Activated CD4-positive, alpha-beta T cell treated with anti-CD3 and anti-CD28 coated beads, Interleukin-2, amount 10 ng/mL, durations not matched to agents 24 days and 14 days (primary cell): ENCODE measurements around the gene WDFY4. TPM values are rescaled to one million over a fixed set of nuclear protein-coding genes. Genes with fewer than 3 reads are reported as not detected.

ENCODE experiments used
- DNase-seq: peaks from one replicate; pipeline ENCODE4 v3.0.0; 2022
- H3K27ac Mint-ChIP-seq: one replicate; pipeline ENCODE4 v1.8.0; 2022; ENCODE audit warnings: mild to moderate bottlenecking, mixed read lengths
- H3K27me3 Mint-ChIP-seq: one replicate; pipeline ENCODE4 v1.8.0; 2022; ENCODE audit warnings: mixed read lengths
- H3K36me3 Mint-ChIP-seq: one replicate; pipeline ENCODE4 v1.8.0; 2022; ENCODE audit warnings: low read depth, mild to moderate bottlenecking, mixed read lengths
- H3K4me1 Mint-ChIP-seq: one replicate; pipeline ENCODE4 v1.8.0; 2021; ENCODE audit warnings: mixed read lengths
- H3K4me3 Mint-ChIP-seq: one replicate; pipeline ENCODE4 v1.8.0; 2022; ENCODE audit warnings: mild to moderate bottlenecking, moderate library complexity, mixed read lengths
- H3K9me3 Mint-ChIP-seq: one replicate; pipeline ENCODE4 v1.8.0; 2021; ENCODE audit warnings: mixed read lengths
- intact Hi-C: fragments of 100-400 bp; cut with micrococcal nuclease; formaldehyde crosslinking; loops from one replicate; pipeline ENCODE4 v1.15.1; 2023
- total RNA-seq: library from RNA; stranded (reverse); gene quantifications from 2 replicates; pipeline ENCODE4 v1.2.3, GENCODE V29; 2022

Gene WDFY4
- total RNA-seq, 1 donor from 2014 or later: 0.05 TPM

DNA sequence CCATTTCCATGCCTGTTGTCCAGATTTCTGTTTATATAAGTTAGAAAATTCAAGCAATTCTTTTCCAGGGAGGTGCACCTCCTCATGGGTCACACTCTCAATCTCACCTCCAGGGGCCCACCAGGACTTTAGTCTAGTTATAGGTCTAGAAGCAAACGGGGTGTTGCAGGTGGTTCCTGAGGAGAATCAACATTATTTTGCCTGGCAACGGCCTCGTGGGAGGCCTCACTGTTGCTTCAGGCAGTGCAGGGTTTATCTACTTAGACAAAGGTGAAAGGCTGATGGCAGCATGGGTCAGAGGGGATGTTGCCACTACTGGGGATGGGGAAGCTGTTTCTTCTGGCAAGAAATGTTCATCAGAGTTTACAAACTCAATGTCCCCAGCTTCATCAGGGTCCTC lies 311.7 kb downstream of the WDFY4 start:
- no peaks in the 10 kb centered on the region for H3K4me1 Mint-ChIP-seq
- no peak overlapping the region for H3K27ac Mint-ChIP-seq
- no peaks in the 10 kb centered on the region for H3K36me3 Mint-ChIP-seq
- no peaks in the 10 kb centered on the region for H3K9me3 Mint-ChIP-seq
- no peak overlapping the region for H3K4me3 Mint-ChIP-seq
- no peaks in the 10 kb centered on the region for H3K27me3 Mint-ChIP-seq
- no peak for DNase-seq
- intact Hi-C loops: no loop called here

GRCh38 chr10:48999346-48999745 lies 314.7 kb downstream of the WDFY4 start:
- H3K27ac Mint-ChIP-seq: no peak overlapping the region
- H3K27me3 Mint-ChIP-seq: no peaks in the 10 kb centered on the region
- no peak overlapping the region for H3K4me3 Mint-ChIP-seq
- intact Hi-C loops: no loop called here
- H3K36me3 Mint-ChIP-seq: no peaks in the 10 kb centered on the region
- no peak for DNase-seq
- H3K4me1 Mint-ChIP-seq: no peaks in the 10 kb centered on the region
- no peaks in the 10 kb centered on the region for H3K9me3 Mint-ChIP-seq

GRCh38 chr10:49000437-49001398 lies 316.0 kb downstream of the WDFY4 start:
- Mint-ChIP-seq H3K9me3 (no peaks in the 10 kb centered on the region), H3K27ac (no peak overlapping the region), H3K27me3 (no peaks in the 10 kb centered on the region), H3K4me3 (no peak overlapping the region), H3K4me1 (no peaks in the 10 kb centered on the region), H3K36me3 (no peaks in the 10 kb centered on the region)
- DNase-seq: no peak
- intact Hi-C loops: no loop called here

GRCh38 chr10:49001402-49001801 lies 316.7 kb downstream of the WDFY4 start:
- H3K4me3 Mint-ChIP-seq: no peak overlapping the region
- no peaks in the 10 kb centered on the region for H3K36me3 Mint-ChIP-seq
- H3K9me3 Mint-ChIP-seq: no peaks in the 10 kb centered on the region
- DNase-seq: no peak
- intact Hi-C loops: no loop called here
- no peaks in the 10 kb centered on the region for H3K4me1 Mint-ChIP-seq
- no peak overlapping the region for H3K27ac Mint-ChIP-seq
- H3K27me3 Mint-ChIP-seq: no peaks in the 10 kb centered on the region

GRCh38 chr10:49001870-49002672 lies 317.4 kb downstream of the WDFY4 start:
- Mint-ChIP-seq H3K4me1 (no peaks in the 10 kb centered on the region), H3K4me3 (no peak overlapping the region), H3K9me3 (no peaks in the 10 kb centered on the region), H3K27me3 (no peaks in the 10 kb centered on the region), H3K27ac (no peak overlapping the region), H3K36me3 (no peaks in the 10 kb centered on the region)
- no peak for DNase-seq
- intact Hi-C loops: no loop called here

DNA sequence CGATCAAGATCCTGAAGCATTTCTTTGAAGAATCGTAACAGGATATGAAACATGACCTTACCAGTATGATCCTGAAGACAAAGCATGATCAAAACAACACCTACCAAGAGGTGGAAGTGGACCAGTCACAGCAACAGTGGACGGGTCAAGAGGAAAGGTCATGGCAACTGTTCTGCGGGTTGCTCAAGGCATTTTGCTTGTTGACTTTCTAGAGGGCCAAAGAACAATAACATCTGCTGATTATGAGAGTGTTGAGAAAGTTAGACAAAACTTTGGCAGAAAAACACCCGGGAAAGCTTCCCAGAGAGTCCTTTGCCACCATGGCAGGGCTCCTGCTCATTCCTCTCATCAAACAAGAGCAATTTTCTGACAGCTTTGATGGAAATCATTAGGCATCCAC lies 320.6 kb downstream of the WDFY4 start:
- H3K27ac Mint-ChIP-seq: no peak overlapping the region
- no peak for DNase-seq
- no peak overlapping the region for H3K4me3 Mint-ChIP-seq
- no peaks in the 10 kb centered on the region for H3K9me3 Mint-ChIP-seq
- intact Hi-C loops: no loop called here
- H3K36me3 Mint-ChIP-seq: no peaks in the 10 kb centered on the region
- no peaks in the 10 kb centered on the region for H3K4me1 Mint-ChIP-seq
- H3K27me3 Mint-ChIP-seq: no peaks in the 10 kb centered on the region

GRCh38 chr10:49007129-49007528 lies 322.5 kb downstream of the WDFY4 start:
- intact Hi-C loops: no loop called here
- no peak for DNase-seq
- no peaks in the 10 kb centered on the region for H3K36me3 Mint-ChIP-seq
- no peaks in the 10 kb centered on the region for H3K27me3 Mint-ChIP-seq
- H3K4me1 Mint-ChIP-seq: no peaks in the 10 kb centered on the region
- no peak overlapping the region for H3K4me3 Mint-ChIP-seq
- H3K9me3 Mint-ChIP-seq: no peaks in the 10 kb centered on the region
- no peak overlapping the region for H3K27ac Mint-ChIP-seq

DNA sequence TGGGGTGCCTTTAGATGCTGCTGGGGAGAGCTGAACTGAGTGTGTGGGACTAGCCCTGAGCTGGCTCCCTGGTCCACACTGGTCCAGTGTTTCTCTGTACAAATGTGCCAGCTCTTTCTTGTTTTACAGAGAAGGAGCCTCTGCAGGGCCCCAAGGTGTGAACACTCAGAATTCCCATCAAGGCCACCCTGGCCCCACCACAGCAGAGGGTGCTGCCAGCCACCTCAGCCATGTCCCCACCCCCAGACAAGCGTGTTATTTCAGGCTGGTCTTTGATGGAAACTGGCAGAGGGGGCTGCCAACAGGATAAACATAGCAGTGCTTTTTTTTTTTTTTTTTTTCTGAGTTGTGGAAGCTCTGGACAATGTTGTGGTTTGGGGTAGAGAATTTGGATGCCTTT lies 323.4 kb downstream of the WDFY4 start:
- DNase-seq: no peak
- no peak overlapping the region for H3K27ac Mint-ChIP-seq
- H3K9me3 Mint-ChIP-seq: no peaks in the 10 kb centered on the region
- H3K4me3 Mint-ChIP-seq: no peak overlapping the region
- H3K36me3 Mint-ChIP-seq: no peaks in the 10 kb centered on the region
- no peaks in the 10 kb centered on the region for H3K27me3 Mint-ChIP-seq
- intact Hi-C loops: no loop called here
- H3K4me1 Mint-ChIP-seq: no peaks in the 10 kb centered on the region

DNA sequence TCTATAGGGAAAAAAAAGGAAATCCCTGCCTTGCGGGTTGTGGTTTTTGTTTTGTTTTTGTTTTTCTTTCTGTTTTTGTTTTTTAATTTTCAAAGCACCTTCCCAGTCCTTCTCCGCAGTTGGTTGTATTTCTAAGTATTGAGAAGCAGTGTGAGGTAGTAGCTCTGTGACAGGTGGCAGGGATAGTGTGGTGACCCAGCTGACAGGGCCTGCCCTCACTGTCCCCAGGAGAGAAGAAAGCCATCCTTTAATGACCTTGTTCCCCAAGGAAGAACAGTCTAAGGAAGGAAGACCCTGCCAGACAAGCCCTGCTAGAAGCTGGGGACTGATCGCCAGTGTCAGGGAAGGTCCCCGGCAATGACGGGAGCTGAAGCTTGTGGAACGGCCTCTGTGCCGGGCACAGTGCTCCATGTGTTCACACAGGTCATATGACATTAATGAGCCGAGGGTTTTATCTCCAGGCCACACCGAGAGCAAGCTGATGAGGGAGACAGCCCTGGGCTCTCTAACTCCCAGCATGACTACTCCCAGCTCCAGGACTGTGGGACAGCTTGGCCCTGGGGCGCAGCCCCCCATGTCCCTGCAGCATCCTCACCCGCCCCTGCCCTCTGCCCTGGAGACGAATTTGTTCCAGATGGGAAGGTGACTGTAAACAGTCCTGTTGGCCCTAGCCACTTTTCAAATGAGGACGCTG lies 324.0 kb downstream of the WDFY4 start:
- no peak for DNase-seq
- Mint-ChIP-seq H3K4me3 (no peak overlapping the region), H3K36me3 (no peaks in the 10 kb centered on the region), H3K27me3 (no peaks in the 10 kb centered on the region), H3K9me3 (no peaks in the 10 kb centered on the region), H3K27ac (peak overlapping the region; percentile 48), H3K4me1 (no peaks in the 10 kb centered on the region)
- intact Hi-C loops: no loop called here

DNA sequence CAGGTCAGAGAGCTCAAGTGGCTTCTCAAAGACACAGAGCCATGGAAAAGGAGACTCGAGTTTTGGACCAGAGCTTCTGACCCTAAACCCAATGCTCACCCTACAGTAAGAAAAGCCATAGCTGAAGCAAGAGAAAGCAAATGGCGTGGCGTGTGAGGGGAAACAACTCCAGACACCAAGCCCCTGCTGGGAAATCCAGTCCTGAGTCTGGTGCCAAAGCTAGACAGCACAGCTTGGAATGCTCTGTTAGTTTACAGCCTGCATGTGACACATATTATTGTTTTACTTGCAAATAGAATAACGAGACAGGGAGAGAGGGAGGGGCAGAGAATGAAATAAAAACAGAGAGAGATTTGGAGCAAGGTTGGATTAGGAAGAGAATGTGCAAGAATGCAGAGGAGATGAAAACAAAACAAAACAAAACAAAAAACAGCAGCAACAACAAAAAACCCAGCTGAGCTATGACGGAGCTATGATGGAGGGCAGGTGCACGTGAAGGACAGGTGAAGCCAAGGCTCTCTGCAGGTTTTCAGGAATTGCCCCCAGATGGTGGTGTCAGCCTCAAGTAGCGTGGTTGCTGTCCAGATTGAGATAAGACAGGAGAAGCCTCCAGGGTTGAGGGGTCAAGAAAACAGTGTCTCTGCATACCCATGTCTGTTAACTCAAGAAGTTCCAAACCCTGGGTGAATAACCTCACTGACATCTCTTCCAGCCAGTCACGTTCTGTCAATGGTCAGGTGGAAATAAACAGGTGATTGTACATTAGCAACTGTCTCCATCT lies 324.7 kb downstream of the WDFY4 start:
- H3K27me3 Mint-ChIP-seq: no peaks in the 10 kb centered on the region
- no peaks in the 10 kb centered on the region for H3K36me3 Mint-ChIP-seq
- intact Hi-C loops: no loop called here
- DNase-seq: no peak
- no peak overlapping the region for H3K27ac Mint-ChIP-seq
- H3K4me1 Mint-ChIP-seq: no peaks in the 10 kb centered on the region
- H3K9me3 Mint-ChIP-seq: no peaks in the 10 kb centered on the region
- H3K4me3 Mint-ChIP-seq: no peak overlapping the region

- no peaks in the 10 kb centered on the region for H3K36me3 Mint-ChIP-seq
- H3K27ac Mint-ChIP-seq: no peak overlapping the region
- no peaks in the 10 kb centered on the region for H3K4me1 Mint-ChIP-seq
- intact Hi-C loops: no loop called here
- H3K4me3 Mint-ChIP-seq: no peak overlapping the region
- no peak for DNase-seq
- H3K9me3 Mint-ChIP-seq: no peaks in the 10 kb centered on the region
- no peaks in the 10 kb centered on the region for H3K27me3 Mint-ChIP-seq
Observed at GRCh38 chr10:49010295-49010694, 325.6 kb downstream of the WDFY4 start.

GRCh38 chr10:49010865-49011264 lies 326.2 kb downstream of the WDFY4 start:
- no peaks in the 10 kb centered on the region for H3K4me1 Mint-ChIP-seq
- no peak for DNase-seq
- no peaks in the 10 kb centered on the region for H3K36me3 Mint-ChIP-seq
- H3K27me3 Mint-ChIP-seq: no peaks in the 10 kb centered on the region
- intact Hi-C loops: no loop called here
- no peak overlapping the region for H3K27ac Mint-ChIP-seq
- no peak overlapping the region for H3K4me3 Mint-ChIP-seq
- no peaks in the 10 kb centered on the region for H3K9me3 Mint-ChIP-seq

GRCh38 chr10:49011756-49012155 lies 327.1 kb downstream of the WDFY4 start:
- Mint-ChIP-seq H3K27ac (no peak overlapping the region), H3K9me3 (no peaks in the 10 kb centered on the region), H3K36me3 (no peaks in the 10 kb centered on the region), H3K4me1 (no peaks in the 10 kb centered on the region), H3K27me3 (no peaks in the 10 kb centered on the region), H3K4me3 (no peak overlapping the region)
- no peak for DNase-seq
- intact Hi-C loops: no loop called here
